GM06990 (cell line): ENCODE measurements around the gene DOK6.

Experiments used
- DNase-seq: peaks from one replicate; pipeline ENCODE4 v3.0.0-alpha.2; 2011; ENCODE audit not compliant: insufficient read length; ENCODE audit errors: extremely low read depth
- H3K27me3 ChIP-seq: replicated peaks from 2 replicates; pipeline ENCODE4 v1.6.0; 2011; ENCODE audit warnings: low read length; ENCODE audit not compliant: control insufficient read depth, insufficient read depth
- H3K36me3 ChIP-seq: 2 replicates; pipeline ENCODE4 v1.5.1; 2011; ENCODE audit warnings: low read length; ENCODE audit not compliant: control insufficient read depth, insufficient read depth
- H3K4me3 ChIP-seq: replicated peaks from 2 replicates; pipeline ENCODE4 v1.5.1; 2011; ENCODE audit warnings: low read depth, mild to moderate bottlenecking, control low read depth, low read length
- CTCF ChIP-seq: IDR thresholded peaks from 2 replicates; pipeline ENCODE4 v1.5.1; 2011; ENCODE audit warnings: low read length, control low read depth, mild to moderate bottlenecking, inconsistent platforms; ENCODE audit not compliant: insufficient read depth, poor library complexity, severe bottlenecking

Gene DOK6

DNA sequence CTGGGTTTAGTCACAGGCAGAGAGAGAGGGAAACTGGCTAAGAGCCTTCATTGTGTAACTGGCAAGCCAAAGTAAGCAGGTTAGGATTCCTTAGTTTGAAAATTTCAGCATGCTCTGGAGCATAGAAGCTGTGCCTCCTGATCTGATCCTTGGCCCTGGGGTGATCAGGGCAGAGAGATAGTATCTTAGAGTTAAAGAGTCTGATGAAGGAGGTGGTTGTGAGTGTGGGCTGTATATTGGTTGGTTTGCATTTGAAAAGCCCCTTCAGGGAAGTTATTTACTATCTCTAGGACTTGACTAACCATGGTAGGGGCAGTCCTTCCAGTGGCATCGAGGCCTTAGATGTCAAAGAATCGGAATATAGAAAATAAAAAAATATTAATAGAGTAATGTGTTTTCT, 316.9 kb downstream of the DOK6 start:
- DNase-seq = no peak
- Histone ChIP-seq H3K4me3 (no peak overlapping the region), H3K36me3 (no peaks in the 10 kb centered on the region), H3K27me3 (no peaks in the 10 kb centered on the region)
- TF ChIP-seq CTCF = no peak

DNA sequence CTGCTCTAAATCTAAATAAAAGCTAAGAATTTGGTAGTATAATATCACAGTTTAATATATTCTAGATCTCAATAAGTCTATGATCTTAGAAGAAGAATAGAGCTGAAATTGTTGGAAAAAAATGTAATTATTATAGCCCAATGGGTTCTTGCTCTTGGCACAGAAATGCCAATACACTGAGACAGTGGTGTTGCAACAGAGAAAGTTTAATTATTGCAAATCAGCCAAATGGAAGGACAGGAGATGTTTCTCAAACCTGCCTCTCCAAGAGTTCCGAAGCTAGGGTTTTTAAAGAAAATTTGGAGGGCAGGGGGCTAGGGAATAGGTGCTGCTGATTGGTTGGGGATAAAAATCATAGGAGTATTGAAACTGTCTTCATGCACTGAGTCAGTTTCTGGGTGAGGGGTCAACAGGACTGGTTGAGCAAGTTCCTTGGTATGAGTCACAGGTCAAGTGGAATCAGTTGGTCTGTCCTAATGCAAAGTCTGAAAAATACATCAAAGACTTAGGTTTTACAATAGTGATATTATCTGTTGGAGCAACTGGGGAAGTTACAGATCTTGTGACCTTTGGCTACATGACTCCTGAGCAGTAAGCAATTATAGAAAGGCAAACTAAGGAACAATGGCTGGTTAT, 318.3 kb downstream of the DOK6 start:
- Histone ChIP-seq H3K27me3 (no peaks in the 10 kb centered on the region), H3K4me3 (no peak overlapping the region), H3K36me3 (no peaks in the 10 kb centered on the region)
- TF ChIP-seq CTCF = no peak
- no peak for DNase-seq

DNA sequence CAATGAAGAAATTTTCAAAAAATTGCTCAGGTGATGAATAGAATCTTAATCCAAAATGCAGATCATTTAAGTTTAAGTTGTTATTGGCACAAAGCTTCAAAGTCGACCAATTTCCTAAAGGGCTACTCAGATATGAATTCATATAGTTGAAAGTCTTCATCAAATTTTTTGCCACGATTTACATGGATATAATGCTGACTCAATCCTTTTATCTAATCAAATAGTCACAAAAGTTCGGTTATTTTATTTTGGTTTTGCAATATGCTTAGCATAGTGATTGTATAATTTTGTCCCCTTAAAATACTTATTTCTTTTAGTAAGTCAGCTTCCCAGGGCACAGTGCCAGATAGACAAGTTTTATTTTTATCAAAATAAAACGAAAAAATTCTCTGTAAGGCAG, 319.7 kb downstream of the DOK6 start:
- H3K36me3 ChIP-seq = no peaks in the 10 kb centered on the region
- no peak for DNase-seq
- TF ChIP-seq CTCF = no peak
- no peak overlapping the region for H3K4me3 ChIP-seq
- no peaks in the 10 kb centered on the region for H3K27me3 ChIP-seq

- no peaks in the 10 kb centered on the region for H3K27me3 ChIP-seq
- no peak for TF ChIP-seq CTCF
Measured at GRCh38 chr18:69723434-69723833, 322.7 kb downstream of the DOK6 start.

GRCh38 chr18:69725009-69725408, 324.3 kb downstream of the DOK6 start:
- DNase-seq = no peak
- H3K27me3 ChIP-seq = no peaks in the 10 kb centered on the region

More at GRCh38 chr18:69723434-69723833, 322.7 kb downstream of the DOK6 start:
- H3K4me3 ChIP-seq = no peak overlapping the region
- H3K36me3 ChIP-seq = no peaks in the 10 kb centered on the region
- DNase-seq = no peak

More at GRCh38 chr18:69725009-69725408, 324.3 kb downstream of the DOK6 start:
- Histone ChIP-seq H3K36me3 (no peaks in the 10 kb centered on the region), H3K4me3 (no peak overlapping the region)
- no peak for TF ChIP-seq CTCF
